G401.6 (cell line): ENCODE results near the gene IPO5.
A peak's percentile ranks its signal among the peaks of the same experiment; 100 is the strongest.
"Not testable (repeated sequence)": the region's sequence is repeated elsewhere in the genome, so short reads cannot be mapped to it uniquely, and the experiment has no call there.

Source experiments
- FAIRE-seq: peaks from 2 replicates; lab custom pipeline; 2012; peaks lifted over from hg19 to GRCh38; lab: Jason Lieb, UNC

IPO5 gene

DNA sequence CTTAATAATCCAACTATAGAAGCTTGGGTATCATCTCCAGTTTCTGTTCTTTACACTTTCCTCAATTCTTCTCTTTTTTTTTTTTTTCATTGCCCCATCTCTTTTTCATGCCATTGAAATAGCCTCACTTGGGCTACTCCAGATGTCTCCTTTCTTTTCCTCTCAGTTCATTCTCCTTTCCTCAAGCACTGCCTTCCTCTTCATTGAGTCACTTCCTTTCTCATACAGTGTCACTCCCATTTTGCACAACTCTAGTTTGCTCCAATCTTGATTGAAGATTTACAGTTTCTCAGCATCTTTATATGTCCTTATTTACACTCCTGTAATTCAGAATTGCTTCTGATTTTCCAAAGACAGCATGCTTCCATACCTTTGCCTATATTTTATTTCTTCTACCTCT, 61.3 kb downstream of the IPO5 start:
- no peak for FAIRE-seq

GRCh38 chr13:98018293-98018692, 64.8 kb downstream of the IPO5 start:
- FAIRE-seq = no peak

DNA sequence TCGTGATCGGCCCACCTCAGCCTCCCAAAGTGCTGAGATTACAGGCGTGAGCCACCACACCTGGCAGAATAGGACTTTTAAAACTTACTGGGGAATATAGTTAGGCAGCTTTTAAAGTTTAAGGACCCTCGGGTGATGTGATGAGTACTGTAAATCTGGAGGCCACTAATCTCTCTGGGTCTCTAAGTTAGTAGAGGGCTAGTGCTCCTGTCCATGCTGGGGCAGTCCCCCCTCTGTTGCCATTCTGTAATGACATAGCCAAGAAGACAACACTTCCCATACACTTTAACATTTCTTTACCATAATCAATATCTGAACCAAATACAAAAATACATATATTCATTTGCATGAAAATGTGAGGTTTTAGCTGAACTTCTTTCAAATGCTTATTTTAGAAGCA, 65.7 kb downstream of the IPO5 start:
- no peak for FAIRE-seq

DNA sequence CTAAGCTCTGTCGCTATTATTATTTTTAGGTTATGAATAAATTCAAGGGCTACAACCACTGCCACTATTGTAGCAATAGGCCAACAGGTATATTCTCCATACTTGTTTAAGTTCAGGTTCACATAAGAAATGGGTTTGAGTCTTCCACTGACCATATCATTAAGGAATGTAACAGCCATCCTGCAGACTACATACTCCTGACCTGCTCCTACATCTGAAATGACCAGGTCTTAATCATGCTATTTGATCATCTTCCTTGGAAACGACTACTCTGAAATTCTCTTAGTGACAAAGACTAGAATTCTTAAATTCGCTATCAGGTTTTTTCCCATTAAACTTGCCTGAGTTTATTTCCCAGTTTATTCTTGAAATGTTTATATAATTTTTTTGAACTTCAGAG, 66.8 kb downstream of the IPO5 start:
- peak; percentile 19 for FAIRE-seq

DNA sequence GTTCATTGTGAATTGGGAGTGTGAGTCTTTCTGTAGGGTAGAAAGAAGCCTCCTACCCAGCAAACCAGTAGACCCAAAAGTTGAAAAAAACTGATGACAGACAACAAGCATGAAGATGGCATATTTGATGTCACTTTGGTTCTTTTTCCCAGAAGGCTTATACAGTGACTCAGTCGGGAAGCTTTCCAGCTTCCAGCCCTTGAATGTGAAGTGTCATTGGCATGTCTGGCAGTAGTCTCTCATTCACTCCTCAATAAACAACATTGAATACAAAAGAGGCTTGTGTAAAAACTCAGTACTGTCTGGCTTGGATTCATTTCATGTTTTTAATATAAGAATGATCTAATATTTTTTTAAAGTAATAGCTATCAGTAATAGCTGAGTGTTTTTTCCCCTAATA, 68.7 kb downstream of the IPO5 start:
- FAIRE-seq = no peak

DNA sequence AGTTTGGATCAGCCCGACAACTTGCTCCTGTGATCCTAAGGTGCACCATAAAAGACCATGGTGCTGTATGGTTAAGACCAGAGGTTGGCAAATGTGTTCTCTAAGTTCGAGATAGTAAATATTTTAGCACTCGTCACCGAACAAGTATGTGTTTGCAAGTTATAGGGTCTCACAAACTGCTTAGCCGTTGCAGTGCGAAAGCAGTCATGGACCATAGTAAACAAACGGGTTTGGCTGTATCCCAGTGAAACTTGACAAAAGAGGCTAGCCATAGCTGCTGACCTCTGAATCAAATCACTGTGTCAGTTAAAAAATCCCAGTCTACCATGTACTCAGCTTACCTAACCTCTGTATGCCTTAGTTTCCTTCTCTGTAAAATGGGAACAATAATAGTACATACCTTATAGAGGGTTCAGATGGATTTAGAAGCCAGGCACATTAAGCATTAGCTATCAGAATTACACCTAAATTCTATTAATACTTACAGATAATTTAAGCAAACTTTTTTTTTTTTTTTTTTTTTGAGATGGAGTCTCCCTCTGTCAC, 72.1 kb downstream of the IPO5 start:
- FAIRE-seq = no peak

DNA sequence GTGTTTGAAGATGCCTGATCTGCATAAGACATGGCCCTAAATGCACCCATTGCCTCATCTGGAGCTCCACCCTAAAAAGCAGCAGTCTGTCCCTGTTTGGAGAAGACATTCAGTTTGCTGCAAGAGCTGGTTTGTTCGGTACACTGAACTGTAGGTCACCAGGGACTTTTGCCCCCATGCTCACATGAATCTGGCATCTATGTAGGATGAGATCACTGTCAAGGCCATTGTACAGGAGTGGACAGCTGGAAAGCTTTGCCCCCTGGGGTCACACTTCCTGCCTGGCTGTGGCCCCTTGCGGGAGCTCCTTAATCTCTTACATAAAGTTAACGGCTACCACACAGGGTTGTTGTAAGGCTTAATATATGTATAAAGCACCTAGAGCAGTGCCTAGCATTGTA, 73.0 kb downstream of the IPO5 start:
- no peak for FAIRE-seq

DNA sequence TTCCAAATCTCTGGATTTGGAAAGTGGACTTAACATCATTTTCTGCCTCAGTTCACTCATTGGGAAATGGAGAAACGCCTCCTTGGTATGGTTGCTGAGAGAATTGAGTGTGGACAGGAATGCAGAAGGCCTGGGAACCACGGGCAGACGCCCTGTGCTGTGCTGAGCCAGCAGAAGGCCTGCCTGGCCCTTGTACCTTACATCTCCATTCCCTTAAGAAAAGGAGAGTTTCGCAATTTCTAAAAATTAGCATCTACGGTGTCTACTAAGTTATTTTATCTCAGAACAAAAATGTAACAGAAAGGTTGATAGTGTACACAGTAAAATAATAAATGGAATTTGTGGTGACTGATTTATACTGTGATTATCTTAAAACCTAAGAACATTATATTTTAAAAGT, 78.7 kb downstream of the IPO5 start:
- no peak for FAIRE-seq

DNA sequence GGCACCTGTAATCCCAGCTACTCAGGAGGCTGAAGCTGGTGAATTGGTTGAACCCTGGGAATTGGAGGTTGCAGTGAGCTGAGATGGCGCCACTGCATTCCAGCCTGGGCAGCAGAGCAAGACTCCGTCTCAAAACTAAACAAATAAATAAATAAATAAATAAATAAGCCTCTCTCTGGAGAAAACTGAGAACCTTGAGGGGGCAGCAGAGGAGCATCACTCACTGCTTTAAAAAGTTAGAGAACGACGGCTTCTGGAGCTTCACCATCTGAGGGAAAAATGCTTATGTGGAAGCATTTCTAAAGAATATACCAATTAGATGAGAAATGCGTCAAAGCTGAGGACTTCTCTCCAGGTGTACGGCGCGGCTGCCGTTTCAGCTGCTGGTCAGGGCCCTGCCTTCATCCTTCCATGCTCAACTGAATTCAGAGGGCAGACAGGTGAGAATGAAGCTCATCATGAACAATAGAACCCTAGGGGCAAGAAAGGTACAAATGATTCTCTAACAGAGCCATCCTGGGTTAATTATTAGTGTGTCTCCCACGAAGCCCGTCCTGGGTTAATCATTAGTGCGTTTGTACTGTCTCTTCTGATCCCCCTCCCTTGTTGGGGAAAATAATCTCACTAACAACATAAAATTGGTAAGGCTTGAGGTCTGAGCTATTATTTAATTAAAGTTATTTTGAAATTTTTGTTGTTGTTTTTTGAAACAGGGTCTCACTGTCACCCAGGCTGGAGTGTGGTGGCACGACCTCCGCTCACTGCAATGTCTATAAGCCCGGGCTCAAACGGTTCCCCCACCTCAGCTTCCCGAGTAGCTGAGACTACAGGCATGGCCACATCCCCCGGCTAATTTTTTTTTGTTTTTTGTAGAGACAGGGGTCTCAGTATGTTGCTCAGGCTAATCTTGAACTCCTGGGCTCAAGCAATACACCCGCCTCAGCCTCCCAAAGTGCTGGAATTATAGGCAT, 80.1 kb downstream of the IPO5 start:
- FAIRE-seq = no peak

GRCh38 chr13:98035373-98035772, 81.9 kb downstream of the IPO5 start:
- FAIRE-seq = no peak

- FAIRE-seq = not testable (repeated sequence)
Observed at GRCh38 chr13:98036564-98037302, 83.3 kb downstream of the IPO5 start.

DNA sequence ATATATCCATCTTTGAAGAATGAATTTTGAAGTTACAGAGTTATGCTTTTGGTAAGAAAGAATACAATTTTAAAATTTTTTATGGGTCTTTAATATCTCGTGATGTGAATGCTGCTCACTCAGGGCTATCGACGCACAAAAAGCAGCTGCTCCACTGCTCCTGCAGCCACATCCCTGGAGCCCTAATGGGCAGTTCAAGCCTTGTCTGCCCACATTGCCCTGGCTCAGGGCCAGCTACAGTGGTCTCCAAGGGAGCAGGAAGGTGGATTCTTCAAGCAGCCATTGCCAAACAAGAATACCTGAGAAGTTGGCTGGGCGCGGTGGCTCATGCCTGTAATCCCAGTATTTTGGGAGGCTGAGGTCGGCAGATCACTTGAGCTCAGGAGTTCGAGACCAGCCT, 85.8 kb downstream of the IPO5 start:
- no peak for FAIRE-seq

- no peak for FAIRE-seq
Observed at GRCh38 chr13:98039964-98040363, 86.5 kb downstream of the IPO5 start.

DNA sequence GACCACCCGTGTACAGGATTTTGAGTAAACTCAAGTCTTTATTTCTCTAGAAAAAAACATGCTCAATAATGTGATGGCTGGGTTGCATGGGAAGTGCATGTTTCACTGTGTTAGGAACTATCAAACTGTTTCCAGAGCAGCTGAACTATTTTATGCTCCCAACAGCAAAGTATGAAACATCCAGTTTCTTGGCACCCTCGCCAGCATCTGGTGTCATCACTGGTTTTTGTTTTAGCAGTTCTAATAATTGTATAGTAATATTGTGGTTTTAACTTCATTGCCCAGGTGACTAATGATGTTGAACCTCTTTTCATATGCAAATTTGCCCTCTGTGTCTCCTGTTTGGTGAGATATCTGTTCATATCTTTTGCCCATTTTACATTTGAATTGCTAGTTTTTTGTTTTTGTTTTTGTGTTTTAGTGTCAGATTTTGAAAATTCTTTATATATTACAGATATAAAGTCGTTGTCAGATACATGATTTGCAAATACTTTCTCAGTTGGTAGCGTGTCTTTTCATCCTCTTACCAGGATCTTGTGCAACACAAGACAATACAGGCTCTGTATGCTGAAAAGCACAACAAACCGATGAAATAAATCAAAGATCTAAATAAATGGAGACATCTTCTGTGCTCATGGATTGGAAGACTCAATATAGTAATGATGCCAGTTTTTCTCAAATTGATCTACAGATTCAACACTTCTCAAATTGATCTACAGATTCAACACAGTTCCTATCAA, 87.8 kb downstream of the IPO5 start:
- no peak for FAIRE-seq

DNA sequence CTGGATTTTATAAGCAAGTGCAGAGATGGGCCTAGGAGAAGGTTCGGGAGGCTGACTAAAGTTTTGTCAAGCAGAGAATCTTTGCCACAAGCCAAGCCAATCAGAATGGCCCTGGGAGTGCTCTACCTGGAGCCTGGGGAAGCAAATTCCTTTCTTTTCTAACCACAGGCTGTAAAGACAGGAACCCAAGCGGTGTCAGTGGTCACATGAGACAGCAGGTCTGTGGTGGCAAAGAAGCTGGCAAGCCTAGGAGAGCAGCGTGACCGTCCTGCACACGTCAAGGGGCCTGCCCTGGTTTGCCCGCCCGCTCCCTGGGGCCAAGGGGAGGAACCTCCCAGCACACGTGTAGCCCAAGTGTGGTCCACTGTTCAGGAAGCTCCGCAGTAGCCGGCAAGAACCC, 90.8 kb downstream of the IPO5 start:
- FAIRE-seq = no peak

- FAIRE-seq = not testable (repeated sequence)
Observed at GRCh38 chr13:98047785-98048184, 94.3 kb downstream of the IPO5 start.

- FAIRE-seq = no peak
Observed at GRCh38 chr13:98048265-98048664, 94.8 kb downstream of the IPO5 start.

- FAIRE-seq = no peak
Observed at GRCh38 chr13:98050041-98050466, 96.6 kb downstream of the IPO5 start.

DNA sequence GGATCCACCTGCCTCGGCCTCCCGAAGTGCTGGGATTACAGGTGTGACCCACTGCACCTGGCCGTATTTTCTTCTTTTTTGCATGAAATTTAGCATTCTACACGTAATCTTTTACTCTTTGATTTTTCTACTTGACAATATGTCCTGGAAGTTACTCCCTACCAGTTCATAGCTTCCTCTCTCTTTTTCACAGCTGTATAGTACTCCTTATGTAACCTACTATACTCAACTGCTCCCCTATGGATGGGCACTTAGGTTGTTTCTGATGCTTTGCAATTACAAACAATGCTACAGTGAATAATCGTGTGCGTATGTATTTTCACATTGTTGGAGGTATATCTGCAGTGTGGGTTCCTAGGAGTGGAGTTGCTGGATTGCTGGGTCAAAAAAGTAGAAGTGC, 98.9 kb downstream of the IPO5 start:
- no peak for FAIRE-seq

- no peak for FAIRE-seq
Observed at GRCh38 chr13:98054301-98054700, 100.8 kb downstream of the IPO5 start.

- no peak for FAIRE-seq
Observed at GRCh38 chr13:98055623-98056022, 102.1 kb downstream of the IPO5 start.

DNA sequence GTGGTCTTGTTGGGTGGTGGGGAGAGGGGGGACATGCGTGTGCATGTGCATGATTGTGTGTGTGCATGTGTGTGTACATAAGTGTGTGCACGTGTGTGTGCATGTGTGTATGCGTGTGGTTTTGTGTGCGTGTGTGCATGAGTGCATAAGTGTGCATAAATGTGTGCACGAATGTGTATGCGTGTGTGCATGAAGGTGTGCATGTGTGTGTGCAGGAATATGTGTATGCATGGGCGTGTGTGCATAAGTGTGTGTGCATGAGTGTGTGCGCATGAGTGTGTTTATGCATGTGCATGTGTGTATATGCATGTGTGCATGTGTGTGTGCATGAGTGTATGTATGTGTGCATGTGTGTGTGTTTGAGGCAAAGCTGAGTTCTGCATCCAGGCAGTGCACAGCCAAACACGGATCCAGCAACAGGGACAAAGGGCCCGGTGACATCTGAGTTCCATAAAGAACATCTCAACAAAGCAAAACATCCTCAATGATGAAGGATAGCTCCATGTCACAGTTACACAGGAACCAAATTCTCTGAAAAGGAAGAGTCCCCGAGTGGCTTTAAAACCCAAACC, 103.5 kb downstream of the IPO5 start:
- FAIRE-seq = no peak
